GM18520 (cell line): ENCODE measurements around the gene KREMEN1.

Source experiments
- ATAC-seq: cut with Tn5 transposase; IDR thresholded peaks from one replicate; pipeline ENCODE4 v1.9.1; 2021; ENCODE audit not compliant: unreplicated experiment

KREMEN1 gene

DNA sequence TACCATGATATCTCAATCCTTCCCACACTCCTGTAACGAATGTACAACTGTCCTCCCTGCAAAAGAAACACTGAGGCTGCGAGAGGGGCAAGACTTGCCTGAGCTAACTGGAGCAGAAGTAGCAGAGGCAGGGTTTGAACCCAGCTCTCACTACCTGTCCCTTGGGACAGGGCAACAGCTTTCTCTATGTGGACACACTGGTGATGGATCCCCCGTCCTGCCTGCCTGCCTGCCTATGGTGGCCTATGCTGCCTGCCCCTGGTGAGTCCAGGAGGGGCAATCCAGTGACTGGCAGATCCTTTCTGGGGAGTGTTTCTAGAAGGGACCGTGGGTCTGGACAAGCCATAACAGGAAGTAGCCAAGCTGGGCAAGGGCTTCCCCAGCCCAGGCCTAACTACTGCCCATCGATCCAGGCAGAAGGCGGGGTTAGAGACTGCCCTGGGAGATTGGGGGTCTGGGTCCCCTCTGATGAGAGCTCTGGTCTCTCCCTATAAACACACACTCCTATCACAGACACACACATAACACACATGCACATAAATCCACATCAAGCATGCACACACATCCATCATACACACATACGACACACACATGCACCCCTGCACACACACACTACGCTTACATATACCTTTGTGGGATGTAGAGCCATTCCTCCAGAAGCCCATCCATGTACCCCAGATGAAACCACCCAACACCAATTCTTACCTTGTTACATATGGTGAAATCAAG, 131.8 kb downstream of the KREMEN1 start:
- no peak for ATAC-seq

DNA sequence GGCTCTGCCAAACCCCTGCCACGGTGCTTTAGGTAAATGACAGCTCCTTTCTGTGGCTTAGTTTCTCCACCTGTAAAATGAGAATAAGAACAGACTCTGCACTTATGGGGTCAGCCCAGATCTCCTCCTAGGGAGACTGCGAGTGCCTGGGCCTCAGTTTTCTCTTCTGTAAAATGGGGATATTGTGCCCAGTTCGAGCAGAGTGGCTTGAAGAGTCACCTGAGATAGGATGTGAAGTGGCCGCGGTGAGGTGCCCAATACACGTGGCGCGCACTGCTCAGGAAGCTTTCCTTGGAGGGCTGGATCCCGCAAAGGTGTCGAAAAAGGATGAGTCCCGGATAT, 132.4 kb downstream of the KREMEN1 start:
- ATAC-seq: no peak

DNA sequence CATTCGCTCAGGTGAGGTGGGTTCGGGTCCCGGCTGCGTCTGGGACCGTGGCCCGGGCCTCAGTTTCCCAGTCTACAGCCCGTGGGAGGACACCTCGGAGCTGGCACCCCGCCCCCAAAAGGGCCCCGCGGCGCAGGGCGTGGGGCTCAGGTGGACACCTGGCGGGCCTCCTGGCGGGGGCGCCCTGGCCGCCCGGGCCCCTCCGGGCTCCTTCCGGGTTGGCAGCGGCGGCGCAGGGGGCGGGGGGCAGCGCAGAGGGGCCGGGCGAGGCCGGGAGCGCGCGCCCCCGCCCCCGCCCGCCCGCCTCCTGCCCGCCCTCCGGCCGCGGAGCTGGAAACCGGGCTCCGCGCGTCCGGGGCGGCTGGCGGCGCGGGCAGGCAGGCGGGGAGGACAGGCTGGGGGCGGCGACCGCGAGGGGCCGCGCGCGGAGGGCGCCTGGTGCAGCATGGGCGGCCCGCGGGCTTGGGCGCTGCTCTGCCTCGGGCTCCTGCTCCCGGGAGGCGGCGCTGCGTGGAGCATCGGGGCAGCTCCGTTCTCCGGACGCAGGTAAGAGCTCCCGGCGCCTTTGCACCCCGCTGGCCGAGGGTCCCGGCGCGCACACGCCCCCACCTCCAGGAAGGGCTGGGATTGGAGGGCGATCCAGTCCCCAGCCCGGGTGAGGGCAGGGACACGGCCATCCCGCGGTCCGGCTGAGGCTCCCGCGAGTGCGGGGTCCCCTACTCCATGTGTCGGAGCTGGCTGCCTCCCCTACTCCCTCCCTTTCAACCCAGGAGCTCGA, 132.9 kb downstream of the KREMEN1 start, which contains the start of gene EMID1:
Gene EMID1 (plus strand): TSS at position 303 of the 778 bp plus-strand sequence. CDS start 143 bp downstream, at position 446.
- ATAC-seq: no peak

DNA sequence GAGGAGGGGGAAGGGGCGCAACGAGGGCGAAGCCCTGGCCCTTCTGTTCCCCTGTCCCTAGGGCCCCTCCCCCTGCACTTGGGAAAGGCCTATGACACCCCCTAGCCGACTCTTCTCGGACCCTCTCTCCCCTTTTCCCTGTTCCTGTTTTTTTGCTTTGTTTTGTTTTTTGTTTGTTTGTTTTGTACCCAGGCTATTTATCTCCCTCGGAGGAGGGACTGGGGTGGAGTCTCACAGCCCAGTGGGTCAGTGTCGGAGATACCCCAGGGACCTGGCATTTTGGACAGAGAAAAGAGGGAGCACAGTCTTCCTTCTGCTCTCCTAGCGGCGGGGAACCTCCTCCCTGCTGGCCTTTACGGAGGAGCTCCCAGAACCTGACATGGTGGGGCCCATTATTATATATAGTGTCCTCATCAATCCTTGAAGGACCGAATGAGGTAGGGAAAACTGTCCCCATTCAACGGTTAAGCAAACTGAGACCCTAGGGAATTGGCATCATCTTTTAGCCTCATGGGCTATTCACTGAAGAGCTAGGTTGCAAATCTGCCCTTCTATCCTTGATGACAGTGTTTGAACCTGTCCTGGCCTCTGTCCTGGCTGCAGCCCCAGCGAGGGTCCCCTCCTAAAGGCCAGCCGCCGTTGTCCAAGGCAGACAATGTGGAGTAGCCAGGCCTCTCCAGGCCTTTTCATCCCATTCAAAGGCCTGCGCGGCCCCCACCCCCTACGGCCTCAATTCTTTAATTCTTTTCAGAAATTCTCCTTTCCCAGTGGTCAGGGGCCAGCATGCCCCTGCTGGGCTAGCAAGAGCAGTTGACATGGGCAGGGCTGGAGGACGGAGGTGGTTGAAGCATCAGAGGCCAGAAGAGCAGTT, 133.8 kb downstream of the KREMEN1 start:
- ATAC-seq: no peak

DNA sequence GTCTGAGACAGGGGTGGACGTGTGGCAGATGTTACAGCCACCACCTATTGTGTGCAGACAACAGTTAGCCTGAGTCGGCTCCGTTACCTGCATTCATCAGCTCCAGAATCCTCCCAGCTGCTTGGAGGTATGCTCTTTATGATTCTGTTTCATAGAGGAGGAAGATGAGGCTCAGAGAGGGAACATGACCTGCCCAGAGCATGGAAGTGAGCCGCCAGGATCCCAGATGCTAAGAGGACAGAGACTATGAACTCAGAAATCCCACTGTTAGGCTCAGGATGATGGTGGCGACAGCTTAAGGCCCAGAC, 134.4 kb downstream of the KREMEN1 start:
- ATAC-seq: no peak

DNA sequence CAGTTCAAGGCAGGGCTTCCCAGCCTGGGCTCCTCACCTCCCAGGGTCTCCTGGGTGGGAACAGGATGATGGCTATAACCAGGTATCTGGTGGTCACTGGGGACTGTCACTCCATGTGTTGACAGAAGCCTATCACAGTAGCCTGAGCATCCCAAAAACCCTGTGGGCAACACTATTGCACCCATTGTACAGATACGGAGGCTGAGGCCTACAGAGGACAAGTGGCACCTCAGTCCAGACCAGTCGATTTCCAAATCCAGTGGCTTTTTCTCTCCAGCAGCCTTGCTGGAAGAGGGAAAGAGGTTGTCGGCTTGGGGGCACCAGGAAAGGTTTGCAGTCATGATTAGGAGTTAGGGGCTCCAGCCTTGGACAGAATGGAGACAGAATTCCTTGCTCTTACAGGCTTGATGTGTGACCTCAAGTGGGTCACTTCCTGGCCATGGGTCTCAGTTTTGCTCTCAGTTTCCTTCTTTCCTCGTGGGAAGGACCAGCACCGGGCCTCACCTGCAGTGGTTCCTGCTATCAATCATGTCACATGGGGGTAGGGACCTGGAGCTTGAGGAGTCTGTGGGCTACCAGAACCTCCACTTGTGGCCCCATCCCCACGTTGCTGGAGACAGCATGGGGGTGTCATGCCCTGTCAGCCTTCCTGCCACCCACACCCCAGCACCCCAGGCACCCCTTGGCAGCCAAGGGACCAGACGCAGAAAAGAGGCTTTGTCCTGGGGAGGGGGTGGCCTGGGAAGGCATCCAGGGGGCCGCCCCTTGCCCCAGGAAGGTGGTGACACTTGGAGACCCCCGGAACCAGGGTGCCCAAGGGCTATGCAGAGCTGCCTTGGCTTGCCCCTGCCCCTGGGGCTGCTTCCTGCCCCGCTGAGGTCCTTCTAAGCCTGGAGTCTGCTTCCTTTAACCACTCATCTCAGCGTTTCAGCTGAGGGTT, 135.0 kb downstream of the KREMEN1 start:
- ATAC-seq: no peak

DNA sequence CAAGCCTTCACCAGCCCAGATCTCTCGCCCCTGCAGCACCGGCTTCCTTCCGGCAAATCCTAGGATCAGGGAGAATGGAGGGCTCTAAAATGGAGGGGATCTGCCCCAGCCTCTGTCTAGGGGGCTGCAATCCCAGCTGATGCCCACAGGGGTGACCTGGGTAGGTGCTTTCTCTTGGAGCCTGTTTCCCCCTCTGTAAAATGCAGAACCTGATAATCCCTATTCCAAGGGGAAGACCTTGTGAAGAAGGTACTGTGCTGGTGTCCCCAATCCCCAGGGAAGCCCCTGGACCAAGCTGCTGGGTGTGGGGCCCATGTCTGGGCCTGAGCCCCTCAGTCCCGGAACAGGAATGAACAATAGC, 135.6 kb downstream of the KREMEN1 start:
- no peak for ATAC-seq

DNA sequence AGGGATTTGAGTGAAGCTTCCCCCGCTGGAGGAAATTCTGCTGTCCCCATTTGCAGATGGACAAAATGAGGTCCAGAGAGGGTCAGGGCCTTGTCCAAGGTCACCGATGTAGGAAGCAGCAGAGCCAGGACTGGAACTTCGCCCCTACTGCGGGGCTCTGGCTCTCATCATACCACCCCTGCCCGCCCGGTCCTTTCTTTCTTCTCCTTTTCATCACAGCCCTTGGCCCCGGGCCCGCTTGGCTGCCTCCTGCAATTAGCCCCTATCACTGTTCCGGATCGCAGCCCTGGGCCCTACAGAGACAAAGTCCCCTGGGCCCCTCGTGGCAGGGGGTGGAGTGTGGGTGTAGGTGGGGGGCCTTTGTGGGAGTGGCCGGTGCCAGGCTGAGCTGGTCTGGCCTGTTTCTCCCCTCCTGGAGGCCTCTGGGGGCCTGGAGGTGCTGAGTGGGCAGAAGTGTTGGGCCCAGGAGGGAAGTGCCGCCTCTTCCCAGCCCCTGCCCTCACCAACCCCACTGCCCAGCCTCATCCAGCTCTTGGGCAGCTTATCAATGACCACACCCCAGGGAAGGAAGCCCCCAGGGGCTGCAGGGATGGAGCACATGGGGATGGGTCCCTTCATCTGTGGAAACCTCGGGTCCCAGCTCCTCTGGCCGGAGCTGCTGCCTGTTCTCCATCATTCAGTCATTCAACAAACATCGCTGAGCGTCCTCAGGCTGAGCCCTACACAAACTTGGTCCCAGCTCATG, 136.2 kb downstream of the KREMEN1 start:
- ATAC-seq: no peak

DNA sequence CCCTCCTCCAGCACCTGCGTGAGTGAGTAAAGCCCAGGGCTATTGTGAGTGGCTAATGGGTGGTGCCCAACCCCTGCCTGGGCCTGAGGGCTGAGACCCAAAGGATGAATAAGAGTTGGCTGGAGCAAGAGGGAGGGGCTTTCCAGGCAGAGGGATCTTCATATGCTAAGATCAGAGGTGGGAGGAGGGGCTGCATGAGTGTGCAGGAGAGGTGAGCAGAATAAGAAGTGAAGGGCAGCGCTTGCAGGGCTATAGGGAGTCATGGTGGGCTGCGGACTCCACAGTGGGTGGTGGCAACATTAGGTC, 136.7 kb downstream of the KREMEN1 start:
- ATAC-seq: no peak

DNA sequence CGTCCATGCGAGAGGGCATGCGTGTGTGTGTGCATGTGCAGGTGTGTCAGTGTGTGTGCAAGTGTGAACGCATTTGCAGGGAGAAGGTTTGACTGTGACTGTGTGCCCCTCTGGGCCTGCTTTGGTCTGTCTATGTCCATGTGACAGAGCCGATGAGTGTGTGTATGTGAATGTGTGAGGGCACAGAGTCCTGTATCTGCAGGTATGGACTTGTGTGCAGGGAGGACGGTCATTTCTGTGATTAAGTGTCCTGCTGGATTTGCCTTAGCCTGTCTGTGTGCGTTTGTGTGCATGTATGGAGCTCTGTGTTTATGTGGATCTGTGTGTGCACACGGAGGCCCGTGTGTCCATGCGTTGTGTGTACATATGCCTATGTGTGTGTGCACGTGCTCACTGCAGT, 138.2 kb downstream of the KREMEN1 start:
- ATAC-seq: no peak

DNA sequence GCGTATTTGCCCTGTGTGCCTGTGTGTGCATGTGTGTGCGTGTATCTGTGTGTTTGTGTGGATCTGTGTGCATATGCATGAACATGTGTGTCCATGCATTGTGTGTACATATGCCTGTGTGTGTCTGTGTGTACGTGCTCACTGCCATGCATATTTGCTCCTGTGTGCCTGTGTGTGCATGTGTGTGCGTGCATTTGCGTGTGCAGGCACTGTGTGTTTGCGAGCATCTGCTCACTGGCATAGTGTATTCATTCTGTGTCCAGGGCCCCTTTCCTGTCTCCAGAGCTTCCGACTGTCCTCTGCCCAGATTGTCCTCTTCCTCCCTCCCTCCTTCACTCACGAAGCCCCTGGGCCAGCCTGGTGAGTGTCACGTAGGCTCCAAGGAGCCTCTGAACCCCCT, 138.6 kb downstream of the KREMEN1 start:
- no peak for ATAC-seq

DNA sequence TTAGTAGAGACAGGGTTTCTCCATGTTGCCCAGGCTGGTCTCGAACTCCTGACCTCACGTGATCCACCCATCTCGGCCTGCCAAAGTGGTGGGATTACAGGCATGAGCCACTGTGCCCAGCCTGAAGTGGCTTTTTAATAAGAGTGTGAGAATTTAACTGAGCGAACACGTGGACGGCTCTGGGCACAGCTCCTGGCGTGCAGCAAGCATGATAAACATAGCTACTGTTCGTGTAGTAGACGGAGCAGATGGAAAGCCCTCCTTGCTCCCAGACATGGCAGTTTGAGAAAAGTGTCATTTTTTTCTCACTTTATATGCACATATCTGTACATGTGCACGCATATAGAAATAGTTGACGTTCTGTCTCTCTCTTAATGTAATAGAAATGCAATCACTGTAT, 139.9 kb downstream of the KREMEN1 start:
- ATAC-seq: no peak

DNA sequence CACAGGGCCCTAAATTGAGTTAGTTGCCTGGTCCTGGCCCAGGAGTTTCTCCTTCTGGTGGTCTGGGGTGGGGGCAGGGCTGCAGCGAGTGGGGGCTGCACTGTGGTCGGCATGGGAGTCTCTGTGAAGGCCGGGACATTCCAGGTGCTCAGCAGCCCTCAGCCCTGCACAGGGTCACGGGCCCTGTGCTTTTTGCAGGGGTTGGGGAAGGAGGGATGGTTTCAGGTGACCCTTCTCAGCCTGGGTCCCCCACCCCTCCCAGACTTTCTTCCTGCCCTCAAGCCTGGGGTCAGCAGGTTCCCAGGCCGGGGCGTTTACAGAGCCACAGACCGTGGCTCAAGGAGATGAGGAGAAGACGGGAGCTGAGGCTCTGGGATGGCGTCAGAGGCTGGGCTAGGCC, 140.7 kb downstream of the KREMEN1 start:
- ATAC-seq: no peak

DNA sequence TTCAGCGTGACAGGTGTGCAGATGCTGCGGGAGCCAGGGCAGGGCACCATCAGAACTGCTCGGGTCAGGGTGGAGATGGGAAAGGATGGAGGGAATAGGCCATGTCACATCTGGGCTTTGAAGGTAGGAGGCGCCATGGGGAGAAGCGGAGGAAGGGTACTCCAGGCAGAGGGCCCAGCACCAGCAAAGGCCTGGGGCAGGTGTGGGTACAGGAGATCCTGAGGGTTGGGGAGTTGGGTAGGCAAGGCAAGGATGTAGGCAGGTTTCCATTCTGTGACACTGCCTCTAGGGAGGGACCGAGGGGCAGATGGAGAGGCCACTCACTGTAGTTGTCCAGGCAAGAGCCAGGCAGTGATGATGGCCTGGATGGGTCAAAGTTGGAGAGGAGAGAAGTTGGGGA, 141.4 kb downstream of the KREMEN1 start:
- no peak for ATAC-seq

DNA sequence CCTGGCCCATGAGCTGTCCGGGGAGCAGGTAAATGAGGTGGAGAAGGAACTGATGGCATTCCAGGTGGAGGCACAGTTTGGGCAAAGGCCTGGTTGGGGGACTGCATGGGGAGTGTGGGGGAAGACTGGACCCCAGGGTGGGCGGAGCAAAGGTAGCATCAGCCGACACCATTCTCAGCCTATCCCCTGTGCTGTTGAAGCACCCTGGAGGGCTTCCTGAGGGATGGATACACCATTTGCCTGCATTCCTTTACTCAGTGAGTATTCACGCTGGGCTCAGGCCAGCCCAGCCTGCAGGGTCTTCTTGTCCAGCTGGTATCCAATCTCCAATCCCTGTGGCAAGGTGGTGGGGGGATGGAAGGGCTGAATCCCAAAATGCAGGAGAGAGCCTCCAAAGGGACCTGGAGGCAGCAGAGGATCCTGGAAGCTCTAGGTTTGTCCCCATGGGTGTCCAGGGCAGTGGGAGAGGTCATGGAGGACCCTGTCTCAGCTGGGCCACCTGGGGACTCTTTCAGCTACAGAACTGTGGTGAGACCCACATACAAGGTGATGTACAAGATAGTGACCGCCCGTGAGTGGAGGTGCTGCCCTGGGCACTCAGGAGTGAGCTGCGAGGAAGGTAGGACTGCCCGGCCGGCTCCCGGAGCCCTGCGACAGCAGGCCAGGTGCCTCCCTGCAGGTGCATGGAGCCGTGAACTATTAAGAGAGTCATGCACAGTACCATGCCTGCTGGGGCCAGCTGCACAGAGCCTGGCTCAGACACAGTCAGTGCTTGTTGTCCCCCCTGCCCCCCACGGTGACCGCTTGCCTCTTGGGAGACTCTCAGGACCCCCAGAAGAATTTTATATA, 142.4 kb downstream of the KREMEN1 start:
- ATAC-seq: no peak

DNA sequence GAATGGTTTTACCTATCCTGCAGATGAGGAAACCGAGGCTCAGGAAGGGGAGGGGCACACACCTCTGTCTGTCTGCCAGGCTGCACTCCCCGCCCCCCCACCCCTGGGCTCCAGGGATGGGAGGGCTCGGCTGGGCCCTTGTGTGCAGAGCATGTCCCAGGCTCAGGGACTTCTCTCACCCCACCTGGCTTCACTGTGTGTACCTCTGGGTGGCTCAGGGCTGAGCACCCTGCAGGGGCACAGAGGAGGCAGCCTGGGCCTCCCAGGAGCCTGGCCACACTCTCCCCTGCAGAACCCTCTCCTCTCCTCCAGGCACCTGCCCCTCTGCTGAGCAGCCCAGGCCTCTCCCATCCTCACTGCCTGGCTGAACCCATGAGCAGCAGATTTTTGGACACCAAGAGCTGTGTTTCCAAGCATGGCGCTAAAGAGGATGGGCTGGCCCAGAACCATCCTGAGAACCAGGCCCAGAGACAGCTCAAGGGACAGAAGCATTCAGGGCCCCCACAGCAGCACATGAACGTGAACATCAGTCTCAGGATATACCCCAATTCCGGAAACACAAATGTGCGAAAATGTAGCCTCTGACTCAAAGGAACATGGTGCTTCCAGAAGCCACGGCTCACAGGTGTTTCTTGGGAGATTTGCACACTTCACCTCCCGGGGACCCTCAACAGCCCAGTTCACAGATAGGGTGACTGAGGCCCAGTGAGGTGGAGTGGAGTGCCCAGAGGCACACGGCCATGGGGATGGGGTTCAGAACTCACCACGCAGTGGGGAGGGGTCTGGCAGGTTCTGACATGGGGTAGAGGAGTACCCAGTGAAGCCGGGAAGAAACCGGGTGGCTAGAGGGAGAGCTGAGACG, 143.4 kb downstream of the KREMEN1 start:
- no peak for ATAC-seq

DNA sequence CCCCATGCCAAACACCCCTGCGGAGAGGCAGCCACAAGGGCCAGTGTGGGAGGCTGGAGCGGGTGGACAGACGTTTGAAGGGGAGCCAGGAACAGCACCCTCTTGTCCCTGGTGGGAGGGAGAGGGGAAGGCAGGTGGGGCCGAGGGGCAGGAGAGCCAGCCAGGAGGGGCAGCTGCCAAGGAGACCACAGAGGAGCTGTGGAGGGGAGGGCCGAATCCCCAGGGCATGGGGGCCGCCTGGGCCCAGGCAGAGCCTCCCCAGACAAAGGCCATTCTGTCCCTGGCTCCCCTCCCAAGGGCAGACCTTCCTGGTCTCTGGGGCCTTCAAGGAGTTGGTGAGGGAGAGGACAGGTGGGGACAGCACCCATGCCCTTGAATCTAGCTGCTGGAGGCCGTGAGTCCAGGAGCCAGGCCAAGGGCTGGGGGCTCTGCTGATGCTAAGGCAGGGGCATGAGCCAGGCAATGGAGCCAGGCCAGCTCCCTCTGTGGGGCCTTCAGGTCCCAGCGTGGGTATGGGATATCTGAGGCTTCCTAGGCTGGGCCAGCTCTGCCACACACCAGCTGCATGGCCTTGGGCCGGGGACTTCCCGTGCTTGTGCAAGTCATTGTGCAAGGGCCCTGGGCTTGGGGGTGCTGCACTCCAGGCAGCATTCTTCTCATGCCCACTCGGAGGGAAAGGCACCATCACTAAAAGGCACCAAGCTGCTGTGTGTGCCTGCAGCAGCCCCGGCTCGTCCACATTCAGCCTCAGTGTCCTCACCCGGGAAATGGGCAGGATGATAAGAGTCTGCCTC, 144.2 kb downstream of the KREMEN1 start:
- no peak for ATAC-seq
